ENCODE results near the gene SLC22A13. TPM values are rescaled to one million over a fixed set of nuclear protein-coding genes. Genes with fewer than 3 reads are reported as not detected.

SLC22A13 gene
- polyA plus RNA-seq, 1 donor from 2014 or later: not detected

GRCh38 chr3:38251197-38251596 is 14.4 kb upstream of the SLC22A13 start:
- no peaks in the 10 kb centered on the region for H3F3A ChIP-seq (ENCODE audit: insufficient read depth, low read length, poor library complexity, severe bottlenecking)
- H3K4me2 ChIP-seq (ENCODE audit: low read length): no peak overlapping the region
- H3K36me3 ChIP-seq (ENCODE audit: insufficient read depth, low read length): peaks cover 7% of the 10 kb centered on the region
- H3K9me2 ChIP-seq (ENCODE audit: insufficient read depth, low read length): no peaks in the 10 kb centered on the region
- H4K20me1 ChIP-seq (ENCODE audit: insufficient read depth): no peaks in the 10 kb centered on the region
- no peaks in the 10 kb centered on the region for H3K27me3 ChIP-seq (ENCODE audit: insufficient read depth, low read depth, low read length)
- TF ChIP-seq SMC3 (conservative IDR thresholded peaks at IDR 0.05; ENCODE audit: poor library complexity) (no peak), MXI1 (conservative IDR thresholded peaks at IDR 0.05; ENCODE audit: poor library complexity, severe bottlenecking) (no peak), TAF1 (IDR thresholded peaks at IDR 0.05; ENCODE audit: low read depth) (no peak)
- no peak overlapping the region for H2AFZ ChIP-seq (ENCODE audit: low read depth, low read length)
- no peaks in the 10 kb centered on the region for H3K79me2 ChIP-seq (replicated peaks; ENCODE audit: insufficient read depth, low read length)
- no peak overlapping the region for H3K4me3 ChIP-seq (ENCODE audit: low read length)
- H3K9ac ChIP-seq (ENCODE audit: low read length): no peak overlapping the region
- no peak overlapping the region for H3K27ac ChIP-seq (ENCODE audit: low read length)
- H3K9me3 ChIP-seq (ENCODE audit: low read length): no peaks in the 10 kb centered on the region

GRCh38 chr3:38253704-38254103 is 11.9 kb upstream of the SLC22A13 start:
- no peak overlapping the region for H3K9ac ChIP-seq (ENCODE audit: low read length)
- no peaks in the 10 kb centered on the region for H3K9me3 ChIP-seq (ENCODE audit: low read length)
- no peak overlapping the region for H3K4me3 ChIP-seq (ENCODE audit: low read length)
- H3K79me2 ChIP-seq (replicated peaks; ENCODE audit: insufficient read depth, low read length): no peaks in the 10 kb centered on the region
- no peaks in the 10 kb centered on the region for H3F3A ChIP-seq (ENCODE audit: insufficient read depth, low read length, poor library complexity, severe bottlenecking)
- H2AFZ ChIP-seq (ENCODE audit: low read depth, low read length): no peak overlapping the region
- no peak overlapping the region for H3K27ac ChIP-seq (ENCODE audit: low read length)
- no peaks in the 10 kb centered on the region for H3K9me2 ChIP-seq (ENCODE audit: insufficient read depth, low read length)
- no peaks in the 10 kb centered on the region for H3K27me3 ChIP-seq (ENCODE audit: insufficient read depth, low read depth, low read length)
- no peaks in the 10 kb centered on the region for H4K20me1 ChIP-seq (ENCODE audit: insufficient read depth)
- TF ChIP-seq TAF1 (IDR thresholded peaks at IDR 0.05; ENCODE audit: low read depth) (no peak), EP300 (conservative IDR thresholded peaks at IDR 0.05; ENCODE audit: poor library complexity, severe bottlenecking) (no peak), EZH2 (IDR thresholded peaks at IDR 0.05; ENCODE audit: borderline replicate concordance, insufficient read depth, low read length, poor library complexity, severe bottlenecking) (no peak), SMC3 (conservative IDR thresholded peaks at IDR 0.05; ENCODE audit: poor library complexity) (no peak), RAD21 (conservative IDR thresholded peaks at IDR 0.05) (no peak), MXI1 (conservative IDR thresholded peaks at IDR 0.05; ENCODE audit: poor library complexity, severe bottlenecking) (no peak), REST (IDR thresholded peaks at IDR 0.05; ENCODE audit: borderline replicate concordance) (no peak), POLR2AphosphoS5 (IDR thresholded peaks at IDR 0.05) (no peak)
- TF ChIP-seq, protein P1, sequence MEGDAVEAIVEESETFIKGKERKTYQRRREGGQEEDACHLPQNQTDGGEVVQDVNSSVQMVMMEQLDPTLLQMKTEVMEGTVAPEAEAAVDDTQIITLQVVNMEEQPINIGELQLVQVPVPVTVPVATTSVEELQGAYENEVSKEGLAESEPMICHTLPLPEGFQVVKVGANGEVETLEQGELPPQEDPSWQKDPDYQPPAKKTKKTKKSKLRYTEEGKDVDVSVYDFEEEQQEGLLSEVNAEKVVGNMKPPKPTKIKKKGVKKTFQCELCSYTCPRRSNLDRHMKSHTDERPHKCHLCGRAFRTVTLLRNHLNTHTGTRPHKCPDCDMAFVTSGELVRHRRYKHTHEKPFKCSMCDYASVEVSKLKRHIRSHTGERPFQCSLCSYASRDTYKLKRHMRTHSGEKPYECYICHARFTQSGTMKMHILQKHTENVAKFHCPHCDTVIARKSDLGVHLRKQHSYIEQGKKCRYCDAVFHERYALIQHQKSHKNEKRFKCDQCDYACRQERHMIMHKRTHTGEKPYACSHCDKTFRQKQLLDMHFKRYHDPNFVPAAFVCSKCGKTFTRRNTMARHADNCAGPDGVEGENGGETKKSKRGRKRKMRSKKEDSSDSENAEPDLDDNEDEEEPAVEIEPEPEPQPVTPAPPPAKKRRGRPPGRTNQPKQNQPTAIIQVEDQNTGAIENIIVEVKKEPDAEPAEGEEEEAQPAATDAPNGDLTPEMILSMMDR (IDR thresholded peaks at IDR 0.05; ENCODE audit: poor library complexity, severe bottlenecking): no peak
- H3K36me3 ChIP-seq (ENCODE audit: insufficient read depth, low read length): peaks cover 9% of the 10 kb centered on the region
- no peak overlapping the region for H3K4me2 ChIP-seq (ENCODE audit: low read length)

DNA sequence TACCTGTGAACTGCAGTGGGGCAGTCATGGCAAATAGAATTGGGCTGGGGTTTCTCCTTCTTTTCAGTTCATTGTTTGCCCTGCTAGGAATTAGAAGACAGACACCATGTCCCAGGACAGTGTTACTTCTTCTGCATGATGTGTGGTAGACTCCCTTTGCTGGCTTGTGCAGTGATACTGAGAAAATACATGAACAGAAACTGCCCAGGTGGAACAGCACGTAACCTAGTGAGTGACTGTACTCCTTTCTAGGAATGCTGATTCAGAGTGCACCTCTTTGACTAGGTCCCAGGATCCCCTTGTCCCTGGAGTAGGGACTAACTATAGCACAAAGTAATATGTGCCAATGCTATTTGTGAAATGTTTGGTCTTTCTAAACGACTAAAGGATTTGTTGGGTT is 10.7 kb upstream of the SLC22A13 start:
- H3K27ac ChIP-seq (ENCODE audit: low read length): no peak overlapping the region
- H3K36me3 ChIP-seq (ENCODE audit: insufficient read depth, low read length): peaks cover 8% of the 10 kb centered on the region
- H3K4me2 ChIP-seq (ENCODE audit: low read length): no peak overlapping the region
- H3K27me3 ChIP-seq (ENCODE audit: insufficient read depth, low read depth, low read length): no peaks in the 10 kb centered on the region
- no peak overlapping the region for H3K9ac ChIP-seq (ENCODE audit: low read length)
- H3K4me3 ChIP-seq (ENCODE audit: low read length): no peak overlapping the region
- no peaks in the 10 kb centered on the region for H3K9me3 ChIP-seq (ENCODE audit: low read length)
- H2AFZ ChIP-seq (ENCODE audit: low read depth, low read length): no peak overlapping the region
- TF ChIP-seq REST (IDR thresholded peaks at IDR 0.05; ENCODE audit: borderline replicate concordance) (no peak), EP300 (conservative IDR thresholded peaks at IDR 0.05; ENCODE audit: poor library complexity, severe bottlenecking) (no peak), SMC3 (conservative IDR thresholded peaks at IDR 0.05; ENCODE audit: poor library complexity) (no peak), POLR2AphosphoS5 (IDR thresholded peaks at IDR 0.05) (no peak), EZH2 (IDR thresholded peaks at IDR 0.05; ENCODE audit: borderline replicate concordance, insufficient read depth, low read length, poor library complexity, severe bottlenecking) (no peak), RAD21 (conservative IDR thresholded peaks at IDR 0.05) (no peak), TAF1 (IDR thresholded peaks at IDR 0.05; ENCODE audit: low read depth) (no peak), MXI1 (conservative IDR thresholded peaks at IDR 0.05; ENCODE audit: poor library complexity, severe bottlenecking) (no peak)
- TF ChIP-seq, protein P1 (IDR thresholded peaks at IDR 0.05; ENCODE audit: poor library complexity, severe bottlenecking): no peak
- no peaks in the 10 kb centered on the region for H3F3A ChIP-seq (ENCODE audit: insufficient read depth, low read length, poor library complexity, severe bottlenecking)
- no peaks in the 10 kb centered on the region for H3K79me2 ChIP-seq (replicated peaks; ENCODE audit: insufficient read depth, low read length)
- H4K20me1 ChIP-seq (ENCODE audit: insufficient read depth): no peaks in the 10 kb centered on the region
- H3K9me2 ChIP-seq (ENCODE audit: insufficient read depth, low read length): no peaks in the 10 kb centered on the region

All from neural cell (in vitro differentiated cells).